SU-DHL-6 (cell line): ENCODE data around the gene KRT15.

Experiments
- H2AFZ ChIP-seq: fragments of 200-600 bp; sonication (generic); 2 replicates; pipeline ENCODE4 v1.6.1; 2014; ENCODE audit warnings: low read depth, mild to moderate bottlenecking, moderate library complexity, mixed read lengths, antibody characterized with exemption, low read length; ENCODE audit not compliant: severe bottlenecking
- H3F3A ChIP-seq: fragments of 200-600 bp; shearing (Covaris generic); 2 replicates; pipeline ENCODE4 v1.6.0; 2016; ENCODE audit warnings: antibody characterized with exemption, mild to moderate bottlenecking; ENCODE audit not compliant: insufficient read depth
- H3K27ac ChIP-seq: fragments of 200-600 bp; sonication (generic); 2 replicates; pipeline ENCODE4 v1.5.1; 2016; ENCODE audit warnings: low read depth, mild to moderate bottlenecking, low read length, moderate library complexity, mixed read lengths
- H3K27me3 ChIP-seq: fragments of 200-600 bp; sonication (generic), shearing (Covaris generic); 2 replicates; pipeline ENCODE4 v1.6.0; 2014; ENCODE audit warnings: mild to moderate bottlenecking, low read length
- H3K36me3 ChIP-seq: fragments of 200-600 bp; sonication (generic); 2 replicates; pipeline ENCODE4 v1.6.1; 2014; ENCODE audit warnings: mild to moderate bottlenecking, low read length, mixed read lengths
- H3K4me2 ChIP-seq: fragments of 300-600, 200-600 bp; shearing (Covaris generic), sonication (generic); 2 replicates; pipeline ENCODE4 v1.6.0; 2014; ENCODE audit warnings: low read length, low read depth, mild to moderate bottlenecking; ENCODE audit not compliant: poor library complexity, severe bottlenecking
- H3K4me3 ChIP-seq: fragments of 200-600 bp; sonication (generic); 2 replicates; pipeline ENCODE4 v1.5.1; 2014; ENCODE audit warnings: antibody characterized with exemption, low read length, mild to moderate bottlenecking, mixed read lengths; ENCODE audit not compliant: insufficient read depth, poor library complexity, severe bottlenecking
- H3K79me2 ChIP-seq: fragments of 200-600 bp; sonication (generic); 2 replicates; pipeline ENCODE4 v1.6.1; 2014; ENCODE audit warnings: mild to moderate bottlenecking, low read length, moderate library complexity; ENCODE audit not compliant: insufficient read depth
- H3K9ac ChIP-seq: fragments of 200-600 bp; sonication (generic); 2 replicates; pipeline ENCODE4 v1.7.0; 2014; ENCODE audit warnings: mild to moderate bottlenecking, low read length
- H3K9me2 ChIP-seq: fragments of 200-600 bp; sonication (generic); replicated peaks from 2 replicates; pipeline ENCODE4 v1.6.1; 2014; ENCODE audit warnings: low read length; ENCODE audit not compliant: insufficient read depth
- H3K9me3 ChIP-seq: fragments of 200-600 bp; sonication (generic); 2 replicates; pipeline ENCODE4 v1.6.1; 2014; ENCODE audit warnings: low read length, mixed read lengths; ENCODE audit not compliant: insufficient read depth
- H4K20me1 ChIP-seq: fragments of 200-600 bp; sonication (generic); 2 replicates; pipeline ENCODE4 v1.6.1; 2014; ENCODE audit warnings: low read depth, mild to moderate bottlenecking, antibody characterized with exemption, low read length, moderate library complexity, mixed read lengths
- EZH2phosphoT487 ChIP-seq: fragments of 200-600 bp; sonication (generic), shearing (Covaris generic); conservative IDR thresholded peaks from 2 replicates; pipeline ENCODE4 v1.6.1; 2018; ENCODE audit warnings: mild to moderate bottlenecking, antibody characterized with exemption, low read length, moderate library complexity, mixed read lengths
- TF ChIP-seq, protein P1 (sequence below): fragments of 200-600 bp; sonication (generic); IDR thresholded peaks from one replicate; pipeline ENCODE4 v1.5.1; 2017; ENCODE audit warnings: antibody characterized with exemption, mild to moderate bottlenecking, low read length, moderate library complexity; ENCODE audit not compliant: insufficient read depth, poor library complexity, severe bottlenecking

The KRT15 gene

GRCh38 chr17:41563607-41564170, 45.0 kb upstream of the KRT15 start:
- TF ChIP-seq EZH2phosphoT487, result no peak
- TF ChIP-seq, protein P1, sequence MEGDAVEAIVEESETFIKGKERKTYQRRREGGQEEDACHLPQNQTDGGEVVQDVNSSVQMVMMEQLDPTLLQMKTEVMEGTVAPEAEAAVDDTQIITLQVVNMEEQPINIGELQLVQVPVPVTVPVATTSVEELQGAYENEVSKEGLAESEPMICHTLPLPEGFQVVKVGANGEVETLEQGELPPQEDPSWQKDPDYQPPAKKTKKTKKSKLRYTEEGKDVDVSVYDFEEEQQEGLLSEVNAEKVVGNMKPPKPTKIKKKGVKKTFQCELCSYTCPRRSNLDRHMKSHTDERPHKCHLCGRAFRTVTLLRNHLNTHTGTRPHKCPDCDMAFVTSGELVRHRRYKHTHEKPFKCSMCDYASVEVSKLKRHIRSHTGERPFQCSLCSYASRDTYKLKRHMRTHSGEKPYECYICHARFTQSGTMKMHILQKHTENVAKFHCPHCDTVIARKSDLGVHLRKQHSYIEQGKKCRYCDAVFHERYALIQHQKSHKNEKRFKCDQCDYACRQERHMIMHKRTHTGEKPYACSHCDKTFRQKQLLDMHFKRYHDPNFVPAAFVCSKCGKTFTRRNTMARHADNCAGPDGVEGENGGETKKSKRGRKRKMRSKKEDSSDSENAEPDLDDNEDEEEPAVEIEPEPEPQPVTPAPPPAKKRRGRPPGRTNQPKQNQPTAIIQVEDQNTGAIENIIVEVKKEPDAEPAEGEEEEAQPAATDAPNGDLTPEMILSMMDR, result no peak
- Histone ChIP-seq H3K4me2 (no peak overlapping the region), H3K9me2 (no peaks in the 10 kb centered on the region), H3K27me3 (no peaks in the 10 kb centered on the region), H3K79me2 (no peaks in the 10 kb centered on the region), H3K4me3 (no peak overlapping the region), H3K9me3 (no peaks in the 10 kb centered on the region; the same call in 1 of the 2 replicates), H2AFZ (no peak overlapping the region), H4K20me1 (no peaks in the 10 kb centered on the region), H3K27ac (no peak overlapping the region), H3K36me3 (no peaks in the 10 kb centered on the region), H3F3A (no peaks in the 10 kb centered on the region), H3K9ac (no peak overlapping the region)

GRCh38 chr17:41561554-41561953, 42.9 kb upstream of the KRT15 start:
- Histone ChIP-seq H4K20me1 (no peaks in the 10 kb centered on the region), H3K27ac (no peak overlapping the region), H3K36me3 (no peaks in the 10 kb centered on the region), H3K9me3 (no peaks in the 10 kb centered on the region; the same call in 1 of the 2 replicates), H2AFZ (no peak overlapping the region), H3K9me2 (no peaks in the 10 kb centered on the region), H3K4me3 (no peak overlapping the region), H3F3A (no peaks in the 10 kb centered on the region), H3K79me2 (no peaks in the 10 kb centered on the region), H3K4me2 (no peak overlapping the region), H3K9ac (no peak overlapping the region), H3K27me3 (no peaks in the 10 kb centered on the region)
- TF ChIP-seq, protein P1, result no peak
- no peak for TF ChIP-seq EZH2phosphoT487

GRCh38 chr17:41559548-41559947, 40.9 kb upstream of the KRT15 start:
- Histone ChIP-seq H3K9me3 (no peaks in the 10 kb centered on the region), H4K20me1 (no peaks in the 10 kb centered on the region), H3K79me2 (no peaks in the 10 kb centered on the region), H3K9ac (no peak overlapping the region), H3F3A (no peaks in the 10 kb centered on the region), H3K9me2 (no peaks in the 10 kb centered on the region), H3K27me3 (no peaks in the 10 kb centered on the region), H3K27ac (no peak overlapping the region), H2AFZ (no peak overlapping the region), H3K36me3 (no peaks in the 10 kb centered on the region), H3K4me3 (no peak overlapping the region), H3K4me2 (no peak overlapping the region)
- TF ChIP-seq, protein P1, result no peak
- no peak for TF ChIP-seq EZH2phosphoT487
